Measurements from ENCODE around the gene SLC24A3. TPM values are rescaled to one million over a fixed set of nuclear protein-coding genes. Genes with fewer than 3 reads are reported as not detected.

Gene SLC24A3
- total RNA-seq, 1 donor from 2014 or later = 14.0 TPM

- no peak for TF ChIP-seq CTCF (conservative IDR thresholded peaks at IDR 0.05)
Observed at GRCh38 chr20:19562426-19562825, 350.0 kb downstream of the SLC24A3 start.

GRCh38 chr20:19564261-19564660 is 351.8 kb downstream of the SLC24A3 start:
- Mint-ChIP-seq H3K36me3 (no peaks in the 10 kb centered on the region), H3K4me1 (ENCODE audit: unreplicated experiment) (peaks cover 12% of the 10 kb centered on the region), H3K4me3 (no peak overlapping the region), H3K27me3 (no peaks in the 10 kb centered on the region), H3K27ac (no peak overlapping the region), H3K9me3 (no peaks in the 10 kb centered on the region)
- TF ChIP-seq CTCF (conservative IDR thresholded peaks at IDR 0.05) = no peak
- no peak for DNase-seq (ENCODE audit: extremely low spot score, unreplicated experiment)

More at GRCh38 chr20:19562426-19562825, 350.0 kb downstream of the SLC24A3 start:
- Mint-ChIP-seq H3K36me3 (no peaks in the 10 kb centered on the region), H3K27me3 (no peaks in the 10 kb centered on the region), H3K4me1 (ENCODE audit: unreplicated experiment) (peaks cover 15% of the 10 kb centered on the region), H3K4me3 (no peak overlapping the region), H3K9me3 (no peaks in the 10 kb centered on the region), H3K27ac (no peak overlapping the region)
- DNase-seq (ENCODE audit: extremely low spot score, unreplicated experiment) = no peak

GRCh38 chr20:19565736-19566135 is 353.3 kb downstream of the SLC24A3 start:
- Mint-ChIP-seq H3K4me1 (ENCODE audit: unreplicated experiment) (peaks cover 12% of the 10 kb centered on the region), H3K27ac (no peak overlapping the region), H3K36me3 (no peaks in the 10 kb centered on the region), H3K27me3 (no peaks in the 10 kb centered on the region), H3K9me3 (no peaks in the 10 kb centered on the region), H3K4me3 (no peak overlapping the region)
- no peak for TF ChIP-seq CTCF (conservative IDR thresholded peaks at IDR 0.05)
- no peak for DNase-seq (ENCODE audit: extremely low spot score, unreplicated experiment)

- no peak overlapping the region for H3K27ac Mint-ChIP-seq
Observed at GRCh38 chr20:19566226-19566945, 353.9 kb downstream of the SLC24A3 start.

GRCh38 chr20:19568128-19568527 is 355.7 kb downstream of the SLC24A3 start:
- no peaks in the 10 kb centered on the region for H3K9me3 Mint-ChIP-seq
- no peaks in the 10 kb centered on the region for H3K27me3 Mint-ChIP-seq
- H3K36me3 Mint-ChIP-seq = no peaks in the 10 kb centered on the region
- no peak for TF ChIP-seq CTCF (conservative IDR thresholded peaks at IDR 0.05)
- no peak for DNase-seq (ENCODE audit: extremely low spot score, unreplicated experiment)
- H3K4me3 Mint-ChIP-seq = no peak overlapping the region
- H3K4me1 Mint-ChIP-seq (ENCODE audit: unreplicated experiment) = no peaks in the 10 kb centered on the region
- no peak overlapping the region for H3K27ac Mint-ChIP-seq

More at GRCh38 chr20:19566226-19566945, 353.9 kb downstream of the SLC24A3 start:
- Mint-ChIP-seq H3K4me3 (no peak overlapping the region), H3K4me1 (ENCODE audit: unreplicated experiment) (peaks cover 7% of the 10 kb centered on the region), H3K27me3 (no peaks in the 10 kb centered on the region), H3K36me3 (no peaks in the 10 kb centered on the region), H3K9me3 (no peaks in the 10 kb centered on the region)
- no peak for DNase-seq (ENCODE audit: extremely low spot score, unreplicated experiment)
- no peak for TF ChIP-seq CTCF (conservative IDR thresholded peaks at IDR 0.05)

Measured in type B pancreatic cell (in vitro differentiated cells).